Fibroblast of villous mesenchyme (primary cell): ENCODE results near the gene MAGI2. TPM values are rescaled to one million over a fixed set of nuclear protein-coding genes. Genes with fewer than 3 reads are reported as not detected.
"Not testable (repeated sequence)": the region's sequence is repeated elsewhere in the genome, so short reads cannot be mapped to it uniquely, and the experiment has no call there.

Experiments
- DNase-seq: peaks from one replicate; pipeline ENCODE4 v3.0.0-alpha.2; 2010; ENCODE audit warnings: low read depth
- H3K4me3 ChIP-seq: 2 replicates; pipeline ENCODE4 v1.5.1; 2011; ENCODE audit warnings: low read depth, mild to moderate bottlenecking, low read length
- CTCF ChIP-seq: IDR thresholded peaks from 2 replicates; pipeline ENCODE4 v1.5.1; 2012; ENCODE audit warnings: low read depth, mild to moderate bottlenecking, low read length; ENCODE audit not compliant: insufficient read depth
- total RNA-seq: library from RNA; depleted of rRNA; stranded (reverse); fragments of >200 nt; gene quantifications from 2 replicates; pipeline ENCODE4 v1.2.3, GENCODE V29; 2012

The MAGI2 gene
- total RNA-seq, 1 donor = 24.6 TPM

GRCh38 chr7:78307892-78308291 lies 1145.6 kb downstream of the MAGI2 start:
- no peak overlapping the region for H3K4me3 ChIP-seq
- DNase-seq = no peak
- TF ChIP-seq CTCF = no peak

DNA sequence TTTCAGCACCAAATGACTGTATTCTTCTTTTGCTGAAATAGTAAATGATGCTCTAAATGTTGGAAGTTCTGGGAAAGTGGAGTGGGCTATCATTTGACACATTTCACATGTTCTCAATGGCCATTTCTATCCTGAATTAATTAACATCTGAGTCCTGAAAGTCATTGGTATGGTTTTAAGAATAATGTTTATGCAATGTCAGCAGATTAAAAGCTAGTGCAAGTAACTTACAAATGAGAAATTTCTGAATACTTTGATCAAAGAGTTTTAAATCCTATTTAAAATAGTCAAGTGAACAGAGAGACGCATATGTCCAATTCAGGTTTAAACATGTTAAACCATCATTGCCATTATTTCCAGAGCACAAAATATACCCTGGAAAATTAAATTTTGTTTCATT lies 1146.8 kb downstream of the MAGI2 start:
- TF ChIP-seq CTCF = no peak
- no peak for DNase-seq
- H3K4me3 ChIP-seq = no peak overlapping the region

DNA sequence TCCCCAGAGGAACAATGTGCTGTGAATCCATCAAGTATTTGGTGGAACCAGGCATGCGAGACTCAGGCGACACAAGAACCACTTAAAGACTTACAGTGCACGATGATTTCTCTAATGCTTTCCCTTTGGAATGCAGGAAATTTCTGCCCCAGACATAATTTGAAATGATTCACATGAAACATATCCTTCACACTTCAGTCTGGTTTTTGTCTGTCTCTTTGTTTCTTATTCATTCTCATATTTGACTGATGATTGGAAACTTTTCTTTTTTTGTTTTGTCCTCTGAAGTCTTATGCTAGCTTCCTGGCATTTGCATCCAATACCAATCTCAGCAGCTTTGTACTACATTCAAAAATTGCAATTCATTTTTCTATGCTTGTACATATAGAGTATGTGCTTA lies 1152.1 kb downstream of the MAGI2 start:
- peak; percentile 2 for DNase-seq
- H3K4me3 ChIP-seq = no peak overlapping the region
- TF ChIP-seq CTCF = no peak

- H3K4me3 ChIP-seq = no peak overlapping the region
- DNase-seq = no peak
- no peak for TF ChIP-seq CTCF
These were observed 1154.4 kb downstream of the MAGI2 start for GRCh38 chr7:78299088-78299487.

- DNase-seq = no peak
- no peak for TF ChIP-seq CTCF
- no peak overlapping the region for H3K4me3 ChIP-seq
These were observed 1156.7 kb downstream of the MAGI2 start for GRCh38 chr7:78296644-78297371.

DNA sequence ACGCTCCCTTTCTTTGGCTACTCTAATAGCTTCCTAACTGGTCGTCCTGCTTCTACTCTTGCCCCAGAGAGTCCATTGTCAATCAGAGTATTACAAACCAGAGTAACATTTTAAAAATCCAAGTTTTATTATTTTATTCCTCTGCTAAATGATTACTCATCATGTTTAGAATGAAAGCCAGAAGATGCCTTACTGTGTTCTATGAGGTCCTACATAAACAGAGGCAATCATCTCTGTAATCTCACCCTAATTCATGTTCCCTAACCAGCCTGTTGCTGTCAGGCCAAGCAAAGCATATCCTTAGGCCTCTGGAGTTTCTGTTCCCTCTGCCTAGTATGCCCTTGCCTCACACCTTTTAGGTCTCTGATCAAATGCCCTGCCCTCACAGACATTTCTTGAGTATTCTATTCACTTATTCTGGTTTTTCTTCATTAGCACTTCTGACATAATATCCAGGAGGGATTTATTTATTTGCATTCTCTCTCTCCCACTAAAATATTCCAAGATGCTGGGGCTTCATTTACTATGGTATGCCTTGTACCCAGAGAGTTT lies 1157.3 kb downstream of the MAGI2 start:
- TF ChIP-seq CTCF = no peak
- no peak for DNase-seq
- H3K4me3 ChIP-seq = no peak overlapping the region

DNA sequence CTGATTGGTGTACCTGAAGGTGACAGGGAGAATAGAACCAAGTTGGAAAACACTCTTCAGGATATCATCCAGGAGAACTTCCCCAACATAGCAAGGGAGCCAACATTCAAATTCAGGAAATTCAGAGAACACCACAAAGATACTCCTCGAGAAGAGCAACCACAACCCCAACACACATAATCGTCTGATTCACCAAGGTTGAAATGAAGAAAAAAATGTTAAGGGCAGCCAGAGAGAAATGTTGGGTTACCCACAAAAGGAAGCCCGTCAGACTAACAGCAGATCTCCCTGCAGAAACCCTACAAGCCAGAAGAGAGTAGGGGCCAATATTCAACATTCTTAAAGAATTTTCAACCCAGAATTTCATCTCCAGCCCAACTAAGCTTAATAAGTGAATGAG lies 1164.0 kb downstream of the MAGI2 start:
- not testable (repeated sequence) for H3K4me3 ChIP-seq, DNase-seq
